ENCODE data around the gene BCOR.

Gene BCOR

GRCh38 chrX:40006106-40007017 is 91.4 kb downstream of the BCOR start:
- TF ChIP-seq ARNTL (CRISPR knock-in tag; IDR thresholded peaks at IDR 0.05; ENCODE audit: borderline replicate concordance, low read depth): no peak
- TF ChIP-seq GLIS3 (CRISPR knock-in tag; IDR thresholded peaks at IDR 0.05): no peak
- TF ChIP-seq CSDC2 (CRISPR knock-in tag; IDR thresholded peaks at IDR 0.05): no peak
- no peak for TF ChIP-seq PPARA (CRISPR knock-in tag; IDR thresholded peaks at IDR 0.05; ENCODE audit: borderline replicate concordance)
- TF ChIP-seq PATZ1 (CRISPR knock-in tag; IDR thresholded peaks at IDR 0.05; ENCODE audit: borderline replicate concordance): no peak
- TF ChIP-seq BACH2 (CRISPR knock-in tag; IDR thresholded peaks at IDR 0.05; ENCODE audit: borderline replicate concordance): no peak
- TF ChIP-seq ZNF8 (CRISPR knock-in tag; IDR thresholded peaks at IDR 0.05): no peak
- no peak for TF ChIP-seq ISL1 (CRISPR knock-in tag; IDR thresholded peaks at IDR 0.05)
- TF ChIP-seq CREB5 (CRISPR knock-in tag; IDR thresholded peaks at IDR 0.05; ENCODE audit: low read depth): no peak
- TF ChIP-seq POU6F1 (CRISPR knock-in tag; IDR thresholded peaks at IDR 0.05; ENCODE audit: borderline replicate concordance, low read depth): no peak
- TF ChIP-seq ZC3H10 (CRISPR knock-in tag; IDR thresholded peaks at IDR 0.05): no peak
- no peak for TF ChIP-seq RARB (CRISPR knock-in tag; IDR thresholded peaks at IDR 0.05)
- TF ChIP-seq ZFP30 (CRISPR knock-in tag; IDR thresholded peaks at IDR 0.05): no peak
- TF ChIP-seq TOX (CRISPR knock-in tag; IDR thresholded peaks at IDR 0.05; ENCODE audit: borderline replicate concordance): no peak
- TF ChIP-seq ESRRG (CRISPR knock-in tag; IDR thresholded peaks at IDR 0.05): no peak
- no peak for TF ChIP-seq ZNF565 (CRISPR knock-in tag; conservative IDR thresholded peaks at IDR 0.05; ENCODE audit: low read depth)
- no peak for ATAC-seq

- no peak for TF ChIP-seq CREB5 (CRISPR knock-in tag; IDR thresholded peaks at IDR 0.05; ENCODE audit: low read depth)
- no peak for TF ChIP-seq GLIS3 (CRISPR knock-in tag; IDR thresholded peaks at IDR 0.05)
- no peak for TF ChIP-seq RARB (CRISPR knock-in tag; IDR thresholded peaks at IDR 0.05)
- TF ChIP-seq TCF4 (CRISPR knock-in tag; IDR thresholded peaks at IDR 0.05; ENCODE audit: borderline replicate concordance): no peak
- TF ChIP-seq ZFP30 (CRISPR knock-in tag; IDR thresholded peaks at IDR 0.05): no peak
- no peak for TF ChIP-seq PPARA (CRISPR knock-in tag; IDR thresholded peaks at IDR 0.05; ENCODE audit: borderline replicate concordance)
- no peak for TF ChIP-seq CSDC2 (CRISPR knock-in tag; IDR thresholded peaks at IDR 0.05)
- no peak for TF ChIP-seq BACH2 (CRISPR knock-in tag; IDR thresholded peaks at IDR 0.05; ENCODE audit: borderline replicate concordance)
- no peak for TF ChIP-seq ZFP3 (CRISPR knock-in tag; IDR thresholded peaks at IDR 0.05)
- no peak for ATAC-seq
Observed at GRCh38 chrX:40005292-40006011, 92.3 kb downstream of the BCOR start.

- no peak for TF ChIP-seq SNAI2 (CRISPR knock-in tag; IDR thresholded peaks at IDR 0.05)
- TF ChIP-seq BACH2 (CRISPR knock-in tag; IDR thresholded peaks at IDR 0.05; ENCODE audit: borderline replicate concordance): no peak
- TF ChIP-seq ZFP30 (CRISPR knock-in tag; IDR thresholded peaks at IDR 0.05): no peak
- TF ChIP-seq ISL1 (CRISPR knock-in tag; IDR thresholded peaks at IDR 0.05): no peak
- no peak for TF ChIP-seq GLIS3 (CRISPR knock-in tag; IDR thresholded peaks at IDR 0.05)
- no peak for TF ChIP-seq ARNTL (CRISPR knock-in tag; IDR thresholded peaks at IDR 0.05; ENCODE audit: borderline replicate concordance, low read depth)
- TF ChIP-seq TOX (CRISPR knock-in tag; IDR thresholded peaks at IDR 0.05; ENCODE audit: borderline replicate concordance): no peak
- TF ChIP-seq ZNF565 (CRISPR knock-in tag; conservative IDR thresholded peaks at IDR 0.05; ENCODE audit: low read depth): no peak
- no peak for TF ChIP-seq RARB (CRISPR knock-in tag; IDR thresholded peaks at IDR 0.05)
- no peak for TF ChIP-seq ZFP3 (CRISPR knock-in tag; IDR thresholded peaks at IDR 0.05)
- no peak for TF ChIP-seq TSHZ2 (CRISPR knock-in tag; IDR thresholded peaks at IDR 0.05)
- no peak for TF ChIP-seq PPARA (CRISPR knock-in tag; IDR thresholded peaks at IDR 0.05; ENCODE audit: borderline replicate concordance)
- no peak for ATAC-seq
Observed at GRCh38 chrX:40004921-40005291, 92.9 kb downstream of the BCOR start.

Data from SK-N-SH treated with all-trans-retinoic acid at 6 μM for 48 hours (cell line).